Lung (tissue), 12 donors: Measurements from ENCODE around the gene DAAM2. TPM values are rescaled to one million over a fixed set of nuclear protein-coding genes. Genes with fewer than 3 reads are reported as not detected.

Experiments used
- ATAC-seq: fragments of 200-7000 bp; cut with Tn5 transposase; one replicate; pipeline ENCODE4 v1.9.1; 2020; ENCODE audit warnings: moderate number of reproducible peaks; ENCODE audit not compliant: insufficient read depth, low FRiP score
- DNase-seq, 3 donors: peaks; one replicate each; pipeline ENCODE4 v3.0.0-alpha.2; 2013 to 2017
- H3K27ac ChIP-seq, 2 donors: one replicate each; pipeline ENCODE4 v1.5.1; 2013; ENCODE audit warnings: mild to moderate bottlenecking in 2 of 2, moderate library complexity in 2 of 2, control low read depth in 1 of 2, inconsistent platforms in 1 of 2, low read depth in 1 of 2, low read length in 1 of 2
- H3K27me3 ChIP-seq, 3 donors: one replicate each; pipeline ENCODE4 v1.5.1; 2013; ENCODE audit warnings: low read length in 2 of 3; ENCODE audit not compliant: control insufficient read depth in 3 of 3, insufficient read depth in 3 of 3
- H3K36me3 ChIP-seq, 4 donors: one replicate each; pipeline ENCODE4 v1.5.1; 2013; ENCODE audit warnings: low read length in 4 of 4, mild to moderate bottlenecking in 1 of 4, moderate library complexity in 1 of 4; ENCODE audit not compliant: control insufficient read depth in 4 of 4, insufficient read depth in 4 of 4
- H3K4me1 ChIP-seq, 5 donors: one replicate each; pipeline ENCODE4 v1.5.1; 2013; ENCODE audit warnings: low read length in 5 of 5, mild to moderate bottlenecking in 2 of 5, moderate library complexity in 1 of 5; ENCODE audit not compliant: control insufficient read depth in 5 of 5, insufficient read depth in 5 of 5
- H3K4me3 ChIP-seq: one replicate; pipeline ENCODE4 v1.5.1; 2013; ENCODE audit warnings: mild to moderate bottlenecking, control low read depth, moderate library complexity
- H3K9ac ChIP-seq, 2 donors: one replicate each; pipeline ENCODE4 v1.5.1; 2013; ENCODE audit warnings: low read length in 2 of 2, control low read depth in 1 of 2; ENCODE audit not compliant: insufficient read depth in 1 of 2
- H3K9me3 ChIP-seq, 4 donors: one replicate each; pipeline ENCODE4 v1.5.1; 2013; ENCODE audit warnings: low read length in 3 of 4, mild to moderate bottlenecking in 1 of 4, moderate library complexity in 1 of 4; ENCODE audit not compliant: control insufficient read depth in 4 of 4, insufficient read depth in 3 of 4
- CTCF ChIP-seq: IDR thresholded peaks from 2 replicates; pipeline ENCODE4 v1.5.1; 2012; ENCODE audit warnings: mild to moderate bottlenecking; ENCODE audit errors: control extremely low read depth, extremely low read depth
- WGBS, 2 donors: extraction: QIAGEN DNeasy Blood & Tissue Kit; methylation state at CpG; one replicate each; pipeline ENCODE4 v1.1.7; 2013; 5-methylcytosine and 5-hydroxymethylcytosine counted together
- polyA plus RNA-seq, 2 donors: library from polyadenylated mRNA; stranded (reverse); fragments of 200-250 nt; gene quantifications; one replicate each; pipeline ENCODE4 v1.2.1, GENCODE V29; 2013
- total RNA-seq, 2 donors: library from RNA; depleted of rRNA in 1 of 2; stranded (reverse); fragments of >200 nt in 1 of 2; gene quantifications; one replicate each; pipeline ENCODE4 v1.2.1, GENCODE V29; 2014 to 2021
- donor health status: control.
- donor health status: control.
- donor health status: Bipolar disorder and iron deficiency.
- donor health status: healthy.
- donor health status: DM: yes; HTN: yes; CAD: no.

DAAM2 gene
- total and polyA plus RNA-seq, 4 donors, result 13.6 to 43.0 (median 28.5) TPM

GRCh38 chr6:39785281-39785680 lies 6.9 kb upstream of the DAAM2 start:
- ATAC-seq, result no peak
- no peak for DNase-seq
- Histone ChIP-seq H3K9me3 (no peaks in the 10 kb centered on the region), H3K4me3 (no peak overlapping the region), H3K27me3 (no peaks in the 10 kb centered on the region), H3K9ac (no peak overlapping the region), H3K27ac (no peak overlapping the region), H3K36me3 (no peaks in the 10 kb centered on the region), H3K4me1 (peaks cover 0 to 3% (median 0%) of the 10 kb centered on the region in 5 donors)
- 81 to 85% methylated on average over 2 of the region's 2 CpGs for WGBS, 2 donors
- no peak for TF ChIP-seq CTCF

- WGBS, 2 donors, result 56 to 82% methylated on average over 1 of the region's 1 CpG
- Histone ChIP-seq H3K27me3 (no peaks in the 10 kb centered on the region), H3K9ac (no peak overlapping the region), H3K36me3 (no peaks in the 10 kb centered on the region), H3K9me3 (peaks cover 0 to 2% (median 0%) of the 10 kb centered on the region in 4 donors), H3K27ac (no peak overlapping the region), H3K4me1 (peaks cover 0 to 5% (median under 1%) of the 10 kb centered on the region in 5 donors), H3K4me3 (no peak overlapping the region)
- ATAC-seq (no peak), DNase-seq (no peak)
- no peak for TF ChIP-seq CTCF
Measured at GRCh38 chr6:39786649-39787048, 5.5 kb upstream of the DAAM2 start.

GRCh38 chr6:39787322-39787721 lies 4.9 kb upstream of the DAAM2 start:
- peaks cover 0 to 2% (median 0%) of the 10 kb centered on the region in 4 donors for H3K9me3 ChIP-seq
- no peak for TF ChIP-seq CTCF
- no peak overlapping the region for H3K4me3 ChIP-seq
- ATAC-seq (no peak), DNase-seq (no peak)
- 83 to 90% methylated on average over 8 of the region's 8 CpGs for WGBS, 2 donors
- H3K9ac ChIP-seq, result no peak overlapping the region
- H3K27me3 ChIP-seq, result no peaks in the 10 kb centered on the region
- no peak overlapping the region for H3K27ac ChIP-seq
- H3K4me1 ChIP-seq, result peaks cover 0 to 9% (median 3%) of the 10 kb centered on the region in 5 donors
- H3K36me3 ChIP-seq, result no peaks in the 10 kb centered on the region

GRCh38 chr6:39790772-39791171 lies 1.4 kb upstream of the DAAM2 start:
- Histone ChIP-seq H3K27ac (no peak overlapping the region), H3K36me3 (no peaks in the 10 kb centered on the region), H3K4me3 (no peak overlapping the region), H3K9ac (no peak overlapping the region), H3K4me1 (peaks cover 0 to 34% (median 4%) of the 10 kb centered on the region in 5 donors), H3K9me3 (peaks cover 0 to 5% (median 0%) of the 10 kb centered on the region in 4 donors), H3K27me3 (no peaks in the 10 kb centered on the region)
- 57 to 82% methylated on average over 5 of the region's 5 CpGs for WGBS, 2 donors
- no peak for TF ChIP-seq CTCF
- DNase-seq (no peak), ATAC-seq (no peak)
